ENCODE data around the gene OOSP4A.

DNA sequence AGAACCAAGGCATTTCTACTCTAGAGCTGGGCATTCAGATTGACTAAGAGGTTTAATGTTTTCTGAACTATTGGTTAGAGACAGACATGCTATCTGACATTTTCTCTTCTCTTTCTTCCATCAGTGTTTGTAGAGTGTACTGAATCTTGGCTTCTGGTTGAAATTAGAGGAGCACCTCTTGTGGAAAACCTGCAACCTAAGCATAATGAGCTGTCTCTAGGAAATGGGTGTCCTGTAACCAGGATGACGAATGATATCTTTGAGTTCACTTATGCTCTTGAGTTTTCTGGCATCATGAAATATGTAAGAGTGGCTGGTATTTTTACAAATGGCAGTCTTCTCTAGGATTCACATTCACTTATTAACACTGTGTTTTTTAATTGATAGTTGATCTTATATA is 19.4 kb downstream of the OOSP4A start:
- TF ChIP-seq, protein P1, sequence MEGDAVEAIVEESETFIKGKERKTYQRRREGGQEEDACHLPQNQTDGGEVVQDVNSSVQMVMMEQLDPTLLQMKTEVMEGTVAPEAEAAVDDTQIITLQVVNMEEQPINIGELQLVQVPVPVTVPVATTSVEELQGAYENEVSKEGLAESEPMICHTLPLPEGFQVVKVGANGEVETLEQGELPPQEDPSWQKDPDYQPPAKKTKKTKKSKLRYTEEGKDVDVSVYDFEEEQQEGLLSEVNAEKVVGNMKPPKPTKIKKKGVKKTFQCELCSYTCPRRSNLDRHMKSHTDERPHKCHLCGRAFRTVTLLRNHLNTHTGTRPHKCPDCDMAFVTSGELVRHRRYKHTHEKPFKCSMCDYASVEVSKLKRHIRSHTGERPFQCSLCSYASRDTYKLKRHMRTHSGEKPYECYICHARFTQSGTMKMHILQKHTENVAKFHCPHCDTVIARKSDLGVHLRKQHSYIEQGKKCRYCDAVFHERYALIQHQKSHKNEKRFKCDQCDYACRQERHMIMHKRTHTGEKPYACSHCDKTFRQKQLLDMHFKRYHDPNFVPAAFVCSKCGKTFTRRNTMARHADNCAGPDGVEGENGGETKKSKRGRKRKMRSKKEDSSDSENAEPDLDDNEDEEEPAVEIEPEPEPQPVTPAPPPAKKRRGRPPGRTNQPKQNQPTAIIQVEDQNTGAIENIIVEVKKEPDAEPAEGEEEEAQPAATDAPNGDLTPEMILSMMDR (IDR thresholded peaks at IDR 0.05): no peak
- TF ChIP-seq POLR2A (IDR thresholded peaks at IDR 0.05) (no peak), POLR2AphosphoS5 (IDR thresholded peaks at IDR 0.05) (no peak), EP300 (IDR thresholded peaks at IDR 0.05) (no peak)
